Astrocyte (in vitro differentiated cells and primary cell): ENCODE results near the gene BBOX1.

Experiments used
- EZH2 ChIP-seq: IDR thresholded peaks from 2 replicates; pipeline ENCODE4 v1.6.1; 2012; ENCODE audit warnings: mild to moderate bottlenecking, low read length, inconsistent platforms; ENCODE audit not compliant: insufficient read depth
- TF ChIP-seq, protein P1 (sequence below): IDR thresholded peaks from 2 replicates; pipeline ENCODE4 v1.5.1; 2011; ENCODE audit warnings: low read depth, mild to moderate bottlenecking, inconsistent platforms, low read length, moderate library complexity; ENCODE audit not compliant: insufficient read depth

DNA sequence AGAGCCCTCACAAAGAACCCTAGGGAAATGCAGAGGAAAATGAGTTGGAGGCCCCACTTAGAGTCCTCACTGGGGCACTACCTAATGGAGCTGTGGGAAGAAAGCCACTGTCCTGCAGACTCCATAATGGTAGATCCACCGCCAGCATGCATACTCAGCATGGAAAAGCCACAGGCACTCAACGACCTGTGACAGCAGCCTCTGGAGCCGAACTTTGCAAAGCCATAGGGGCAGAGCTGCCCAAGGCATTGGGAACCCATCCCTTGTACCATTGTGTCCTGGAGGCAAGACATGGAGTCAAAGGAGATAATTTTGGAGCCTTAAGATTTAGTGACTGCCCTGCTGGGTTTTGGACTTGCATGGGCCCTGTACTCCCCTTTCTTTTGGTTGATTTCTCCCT is 18.8 kb downstream of the BBOX1 start:
- TF ChIP-seq, protein P1, sequence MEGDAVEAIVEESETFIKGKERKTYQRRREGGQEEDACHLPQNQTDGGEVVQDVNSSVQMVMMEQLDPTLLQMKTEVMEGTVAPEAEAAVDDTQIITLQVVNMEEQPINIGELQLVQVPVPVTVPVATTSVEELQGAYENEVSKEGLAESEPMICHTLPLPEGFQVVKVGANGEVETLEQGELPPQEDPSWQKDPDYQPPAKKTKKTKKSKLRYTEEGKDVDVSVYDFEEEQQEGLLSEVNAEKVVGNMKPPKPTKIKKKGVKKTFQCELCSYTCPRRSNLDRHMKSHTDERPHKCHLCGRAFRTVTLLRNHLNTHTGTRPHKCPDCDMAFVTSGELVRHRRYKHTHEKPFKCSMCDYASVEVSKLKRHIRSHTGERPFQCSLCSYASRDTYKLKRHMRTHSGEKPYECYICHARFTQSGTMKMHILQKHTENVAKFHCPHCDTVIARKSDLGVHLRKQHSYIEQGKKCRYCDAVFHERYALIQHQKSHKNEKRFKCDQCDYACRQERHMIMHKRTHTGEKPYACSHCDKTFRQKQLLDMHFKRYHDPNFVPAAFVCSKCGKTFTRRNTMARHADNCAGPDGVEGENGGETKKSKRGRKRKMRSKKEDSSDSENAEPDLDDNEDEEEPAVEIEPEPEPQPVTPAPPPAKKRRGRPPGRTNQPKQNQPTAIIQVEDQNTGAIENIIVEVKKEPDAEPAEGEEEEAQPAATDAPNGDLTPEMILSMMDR = no peak
- no peak for TF ChIP-seq EZH2
